Measurements from ENCODE around the gene HELT. TPM values are rescaled to one million over a fixed set of nuclear protein-coding genes. Genes with fewer than 3 reads are reported as not detected.
"Not testable (repeated sequence)": the region's sequence is repeated elsewhere in the genome, so short reads cannot be mapped to it uniquely, and the experiment has no call there.

Gene HELT
- total RNA-seq, 1 donor from 2014 or later: not detected

GRCh38 chr4:184987493-184988031 lies 30.7 kb upstream of the HELT start:
- CTCF ChIA-PET: no interaction called here
- Mint-ChIP-seq H3K27ac (no peak overlapping the region), H3K9me3 (no peaks in the 10 kb centered on the region), H3K36me3 (ENCODE audit: low read depth) (no peaks in the 10 kb centered on the region), H3K4me3 (no peak overlapping the region), H3K27me3 (no peaks in the 10 kb centered on the region), H3K4me1 (no peaks in the 10 kb centered on the region)
- ATAC-seq (ENCODE audit: low read depth) (no peak), DNase-seq (no peak)
- TF ChIP-seq CTCF (IDR thresholded peaks at IDR 0.05): no peak
- intact Hi-C loops (cut with micrococcal nuclease): no loop called here
- POLR2A ChIA-PET: no interaction called here

- DNase-seq (no peak), ATAC-seq (ENCODE audit: low read depth) (no peak)
- CTCF ChIA-PET: no interaction called here
- intact Hi-C loops (cut with micrococcal nuclease): no loop called here
- H3K4me3 Mint-ChIP-seq: no peak overlapping the region
- POLR2A ChIA-PET: no interaction called here
- no peaks in the 10 kb centered on the region for H3K4me1 Mint-ChIP-seq
- TF ChIP-seq CTCF (IDR thresholded peaks at IDR 0.05): no peak
- no peaks in the 10 kb centered on the region for H3K36me3 Mint-ChIP-seq (ENCODE audit: low read depth)
- no peaks in the 10 kb centered on the region for H3K27me3 Mint-ChIP-seq
- H3K27ac Mint-ChIP-seq: no peak overlapping the region
- no peaks in the 10 kb centered on the region for H3K9me3 Mint-ChIP-seq
Measured at GRCh38 chr4:184988611-184989010, 29.7 kb upstream of the HELT start.

- CTCF ChIA-PET; POLR2A ChIA-PET; H3K9me3 Mint-ChIP-seq; H3K4me3 Mint-ChIP-seq; H3K27ac Mint-ChIP-seq; H3K4me1 Mint-ChIP-seq; H3K27me3 Mint-ChIP-seq; DNase-seq; H3K36me3 Mint-ChIP-seq (ENCODE audit: low read depth); ATAC-seq (ENCODE audit: low read depth); intact Hi-C loops (cut with micrococcal nuclease): not testable (repeated sequence)
Measured at GRCh38 chr4:184989283-184989682, 29.0 kb upstream of the HELT start.

- H3K27me3 Mint-ChIP-seq; ATAC-seq (ENCODE audit: low read depth); H3K4me1 Mint-ChIP-seq; H3K4me3 Mint-ChIP-seq; DNase-seq; H3K9me3 Mint-ChIP-seq; POLR2A ChIA-PET; H3K27ac Mint-ChIP-seq; CTCF ChIA-PET; intact Hi-C loops (cut with micrococcal nuclease); H3K36me3 Mint-ChIP-seq (ENCODE audit: low read depth): not testable (repeated sequence)
Measured at GRCh38 chr4:184990131-184990530, 28.2 kb upstream of the HELT start.

- Mint-ChIP-seq H3K36me3 (ENCODE audit: low read depth) (no peaks in the 10 kb centered on the region), H3K27me3 (no peaks in the 10 kb centered on the region), H3K27ac (no peak overlapping the region), H3K4me3 (no peak overlapping the region), H3K4me1 (no peaks in the 10 kb centered on the region), H3K9me3 (no peaks in the 10 kb centered on the region)
- no peak for ATAC-seq (ENCODE audit: low read depth)
- TF ChIP-seq CTCF (IDR thresholded peaks at IDR 0.05): no peak
- POLR2A ChIA-PET: no interaction called here
- intact Hi-C loops (cut with micrococcal nuclease): no loop called here
- DNase-seq: no peak
- CTCF ChIA-PET: no interaction called here
Measured at GRCh38 chr4:184991860-184992259, 26.4 kb upstream of the HELT start.

- no peak overlapping the region for H3K27ac Mint-ChIP-seq
- H3K9me3 Mint-ChIP-seq: no peaks in the 10 kb centered on the region
- no peak overlapping the region for H3K4me3 Mint-ChIP-seq
- CTCF ChIA-PET: no interaction called here
- intact Hi-C loops (cut with micrococcal nuclease): no loop called here
- POLR2A ChIA-PET: no interaction called here
- ATAC-seq (ENCODE audit: low read depth) (no peak), DNase-seq (no peak)
- H3K27me3 Mint-ChIP-seq: no peaks in the 10 kb centered on the region
- no peak for TF ChIP-seq CTCF (IDR thresholded peaks at IDR 0.05)
- H3K4me1 Mint-ChIP-seq: no peaks in the 10 kb centered on the region
- H3K36me3 Mint-ChIP-seq (ENCODE audit: low read depth): no peaks in the 10 kb centered on the region
Measured at GRCh38 chr4:184992422-184992821, 25.9 kb upstream of the HELT start.

All from activated B cell treated with CpG ODN at 0.5 μM for 24 hours (primary cell).